Measurements from ENCODE around the gene CCNK. TPM values are rescaled to one million over a fixed set of nuclear protein-coding genes. Genes with fewer than 3 reads are reported as not detected.

The CCNK gene
- total RNA-seq, 1 donor from 2014 or later: 21.9 TPM

DNA sequence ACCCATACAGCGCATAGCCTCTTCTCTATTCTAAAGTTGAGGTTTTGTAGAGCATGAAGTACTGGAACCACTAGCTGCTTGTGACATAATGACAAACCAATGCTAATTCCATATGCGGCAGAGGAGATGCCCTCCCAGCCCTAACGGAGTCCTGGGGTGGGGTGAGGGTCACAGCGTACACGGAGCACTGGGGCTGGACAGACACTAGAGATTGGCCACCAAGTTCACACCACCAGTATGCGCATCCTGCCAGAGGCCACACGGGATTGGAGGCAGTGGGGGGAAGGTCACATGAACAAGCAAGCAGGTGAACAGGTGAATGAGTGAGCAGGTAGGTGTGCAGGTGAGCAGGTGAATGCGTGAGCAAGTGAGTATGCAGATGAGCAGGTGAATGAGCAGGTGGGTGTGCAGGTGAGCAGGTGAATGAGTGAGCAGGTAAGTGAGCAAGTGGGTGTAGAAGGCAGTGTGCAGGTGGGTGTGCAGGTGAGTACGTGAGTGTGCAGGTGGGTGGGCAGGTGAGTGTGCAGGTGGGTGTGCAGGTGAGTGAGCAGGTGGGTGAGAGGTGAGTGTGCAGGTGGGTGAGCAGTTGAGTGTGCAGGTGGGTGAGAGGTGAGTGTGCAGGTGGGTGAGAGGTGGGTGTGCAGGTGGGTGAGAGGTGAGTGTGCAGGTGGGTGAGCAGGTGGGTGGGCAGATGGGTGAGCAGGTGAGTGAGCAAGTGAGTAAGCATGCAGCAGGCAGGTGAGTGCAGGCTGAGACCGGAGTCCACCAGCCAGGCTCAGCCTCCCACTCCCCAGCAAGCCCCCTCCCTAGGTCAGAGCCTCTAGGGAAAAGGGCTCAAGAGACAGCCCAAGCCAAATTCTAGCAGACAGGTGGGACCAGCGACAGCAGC, 70.1 kb downstream of the CCNK start:
- H3K4me3 ChIP-seq (ENCODE audit: low read depth, low read length): no peak overlapping the region
- TF ChIP-seq, protein P1, sequence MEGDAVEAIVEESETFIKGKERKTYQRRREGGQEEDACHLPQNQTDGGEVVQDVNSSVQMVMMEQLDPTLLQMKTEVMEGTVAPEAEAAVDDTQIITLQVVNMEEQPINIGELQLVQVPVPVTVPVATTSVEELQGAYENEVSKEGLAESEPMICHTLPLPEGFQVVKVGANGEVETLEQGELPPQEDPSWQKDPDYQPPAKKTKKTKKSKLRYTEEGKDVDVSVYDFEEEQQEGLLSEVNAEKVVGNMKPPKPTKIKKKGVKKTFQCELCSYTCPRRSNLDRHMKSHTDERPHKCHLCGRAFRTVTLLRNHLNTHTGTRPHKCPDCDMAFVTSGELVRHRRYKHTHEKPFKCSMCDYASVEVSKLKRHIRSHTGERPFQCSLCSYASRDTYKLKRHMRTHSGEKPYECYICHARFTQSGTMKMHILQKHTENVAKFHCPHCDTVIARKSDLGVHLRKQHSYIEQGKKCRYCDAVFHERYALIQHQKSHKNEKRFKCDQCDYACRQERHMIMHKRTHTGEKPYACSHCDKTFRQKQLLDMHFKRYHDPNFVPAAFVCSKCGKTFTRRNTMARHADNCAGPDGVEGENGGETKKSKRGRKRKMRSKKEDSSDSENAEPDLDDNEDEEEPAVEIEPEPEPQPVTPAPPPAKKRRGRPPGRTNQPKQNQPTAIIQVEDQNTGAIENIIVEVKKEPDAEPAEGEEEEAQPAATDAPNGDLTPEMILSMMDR (IDR thresholded peaks at IDR 0.05; ENCODE audit: insufficient read depth, low read length, poor library complexity, severe bottlenecking): no peak
- H3K27me3 ChIP-seq (ENCODE audit: control insufficient read depth, insufficient read depth, low read length): no peaks in the 10 kb centered on the region
- no peak for DNase-seq (ENCODE audit: low read depth)
- no peaks in the 10 kb centered on the region for H3K36me3 ChIP-seq (ENCODE audit: control insufficient read depth, insufficient read depth, low read length)

DNA sequence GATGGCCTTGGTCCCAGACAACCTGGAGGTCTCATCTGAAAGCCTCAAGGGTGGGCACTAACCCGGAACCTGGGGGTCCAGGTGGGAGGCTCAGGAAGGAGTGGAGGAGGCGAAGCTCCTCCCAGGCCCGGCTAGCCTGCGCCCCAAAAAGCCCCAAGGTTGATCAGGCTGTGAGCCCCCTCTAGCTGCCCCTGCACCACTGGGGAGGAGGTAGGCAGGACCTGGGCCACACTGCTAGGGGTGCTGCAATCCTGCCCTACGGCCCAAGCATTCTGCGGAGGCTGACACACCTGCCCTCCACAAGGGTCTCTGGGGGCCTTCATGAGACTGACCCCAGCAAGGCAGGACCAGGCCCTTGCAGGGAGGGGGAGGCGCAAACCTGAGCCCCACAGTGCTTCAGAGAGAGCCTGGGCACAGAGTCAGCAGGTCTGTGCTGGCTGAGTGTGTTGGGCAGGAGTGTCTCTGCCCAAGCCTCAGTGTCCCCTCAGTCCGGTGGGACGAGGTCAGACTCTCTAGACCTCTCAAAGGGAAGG, 70.9 kb downstream of the CCNK start:
- no peak for DNase-seq (ENCODE audit: low read depth)
- no peaks in the 10 kb centered on the region for H3K27me3 ChIP-seq (ENCODE audit: control insufficient read depth, insufficient read depth, low read length)
- H3K36me3 ChIP-seq (ENCODE audit: control insufficient read depth, insufficient read depth, low read length): no peaks in the 10 kb centered on the region
- TF ChIP-seq, protein P1 (IDR thresholded peaks at IDR 0.05; ENCODE audit: insufficient read depth, low read length, poor library complexity, severe bottlenecking): no peak
- H3K4me3 ChIP-seq (ENCODE audit: low read depth, low read length): no peak overlapping the region

DNA sequence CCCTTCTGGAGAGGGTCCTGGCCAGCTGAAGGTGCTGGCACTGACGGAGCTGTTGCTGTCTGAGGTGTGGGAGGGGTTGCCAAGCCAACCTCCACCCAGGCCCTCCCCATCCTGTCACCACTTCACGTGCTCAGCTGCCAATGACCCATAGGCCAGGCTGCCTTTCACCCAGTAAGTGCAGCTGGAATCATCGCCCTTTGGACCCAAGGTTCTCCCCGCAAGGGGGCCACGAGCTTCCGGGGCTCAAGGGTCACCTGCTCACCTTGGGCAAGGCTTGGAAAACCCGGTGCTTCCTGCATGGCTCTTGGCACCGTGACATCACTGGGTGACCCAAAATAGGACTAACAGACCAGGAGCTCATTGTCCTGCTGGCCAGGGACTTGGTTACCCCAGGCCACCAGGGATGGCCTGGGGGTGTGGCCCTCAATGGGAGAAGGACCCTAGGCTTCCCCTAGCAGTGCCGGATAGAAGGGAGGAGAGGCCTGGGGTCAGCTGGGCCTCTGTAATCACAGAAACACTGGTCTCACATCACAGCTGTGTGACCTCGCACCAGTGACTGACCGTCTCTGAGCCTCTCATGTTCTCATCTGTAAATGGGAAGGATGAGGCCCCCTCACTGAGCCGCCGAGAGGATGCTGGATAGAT, 71.5 kb downstream of the CCNK start:
- TF ChIP-seq, protein P1 (IDR thresholded peaks at IDR 0.05; ENCODE audit: insufficient read depth, low read length, poor library complexity, severe bottlenecking): no peak
- Histone ChIP-seq H3K4me3 (ENCODE audit: low read depth, low read length) (no peak overlapping the region), H3K36me3 (ENCODE audit: control insufficient read depth, insufficient read depth, low read length) (no peaks in the 10 kb centered on the region), H3K27me3 (ENCODE audit: control insufficient read depth, insufficient read depth, low read length) (no peaks in the 10 kb centered on the region)
- no peak for DNase-seq (ENCODE audit: low read depth)

DNA sequence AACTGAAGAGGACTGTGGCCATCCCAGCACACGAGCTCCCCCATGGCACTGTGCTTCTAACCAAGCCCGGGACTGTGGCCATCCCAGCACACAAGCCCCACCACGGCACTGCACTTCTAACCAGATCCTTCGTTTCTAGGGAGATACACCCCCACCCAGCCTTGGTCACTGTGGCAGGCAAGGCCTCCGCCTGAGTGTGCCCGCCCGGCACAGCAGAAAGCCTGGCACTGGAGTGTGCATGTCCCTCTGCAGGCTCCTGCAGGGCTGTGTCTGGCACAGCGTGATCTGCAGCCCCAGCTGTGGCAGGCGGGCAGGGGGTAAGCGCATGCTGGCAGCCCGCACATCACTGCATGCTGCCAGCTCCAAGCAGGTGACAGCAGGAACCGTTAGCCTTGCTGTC, 73.0 kb downstream of the CCNK start:
- no peak overlapping the region for H3K4me3 ChIP-seq (ENCODE audit: low read depth, low read length)
- no peaks in the 10 kb centered on the region for H3K27me3 ChIP-seq (ENCODE audit: control insufficient read depth, insufficient read depth, low read length)
- no peaks in the 10 kb centered on the region for H3K36me3 ChIP-seq (ENCODE audit: control insufficient read depth, insufficient read depth, low read length)
- DNase-seq (ENCODE audit: low read depth): no peak
- TF ChIP-seq, protein P1 (IDR thresholded peaks at IDR 0.05; ENCODE audit: insufficient read depth, low read length, poor library complexity, severe bottlenecking): no peak

DNA sequence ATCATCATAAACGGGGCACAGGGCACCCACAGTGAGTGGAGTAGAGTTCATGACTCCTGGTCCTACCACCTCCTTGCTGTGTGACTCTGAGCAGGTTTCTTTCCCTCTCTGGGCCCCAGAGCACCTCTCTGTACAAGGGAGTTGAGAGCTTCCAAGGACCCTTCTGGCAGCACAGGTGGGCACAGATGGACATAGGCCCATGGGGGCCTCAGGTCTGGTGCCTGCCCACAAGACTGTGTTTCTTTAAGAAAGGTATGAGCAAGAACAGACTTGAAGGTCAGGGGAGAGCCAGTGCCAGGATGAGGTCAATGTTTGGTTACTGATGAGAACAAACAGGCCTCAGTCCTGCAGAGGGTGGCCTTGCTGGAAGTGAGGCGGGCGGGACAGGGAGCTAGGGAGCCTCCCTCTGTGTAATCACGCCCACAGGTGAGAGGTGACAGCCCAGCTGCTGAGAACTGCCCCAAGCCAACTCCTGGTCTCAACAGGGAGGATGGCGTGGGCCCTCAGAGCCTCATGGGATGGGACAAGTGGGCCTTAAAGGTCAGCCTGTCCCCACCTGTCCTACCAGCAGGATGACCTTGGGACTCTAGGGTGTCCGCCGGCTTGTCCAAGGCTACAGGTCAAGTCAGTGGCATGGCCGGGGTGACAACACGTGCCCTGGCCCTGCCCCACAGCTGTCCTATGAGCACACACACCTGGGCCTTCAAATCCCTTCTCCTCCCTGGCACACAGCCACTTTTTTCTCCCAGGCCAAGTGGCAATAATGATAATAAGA, 73.7 kb downstream of the CCNK start:
- no peaks in the 10 kb centered on the region for H3K36me3 ChIP-seq (ENCODE audit: control insufficient read depth, insufficient read depth, low read length)
- DNase-seq (ENCODE audit: low read depth): no peak
- TF ChIP-seq, protein P1 (IDR thresholded peaks at IDR 0.05; ENCODE audit: insufficient read depth, low read length, poor library complexity, severe bottlenecking): no peak
- H3K4me3 ChIP-seq (ENCODE audit: low read depth, low read length): no peak overlapping the region
- no peaks in the 10 kb centered on the region for H3K27me3 ChIP-seq (ENCODE audit: control insufficient read depth, insufficient read depth, low read length)

All from kidney epithelial cell (primary cell).